Retinal pigment epithelial cell (primary cell): ENCODE data around the gene PROM1.

Experiments
- DNase-seq: peaks from one replicate; pipeline ENCODE4 v3.0.0-alpha.2; 2010; ENCODE audit warnings: low read depth
- H3K4me3 ChIP-seq: 2 replicates; pipeline ENCODE4 v1.5.1; 2011; ENCODE audit warnings: mild to moderate bottlenecking, low read length, control low read depth, moderate library complexity
- CTCF ChIP-seq: conservative IDR thresholded peaks from 2 replicates; pipeline ENCODE4 v1.5.1; 2011; ENCODE audit warnings: low read depth, low read length, control low read depth, inconsistent platforms

The PROM1 gene

GRCh38 chr4:16117164-16117563, 33.3 kb upstream of the PROM1 start:
- no peak overlapping the region for H3K4me3 ChIP-seq
- no peak for DNase-seq
- TF ChIP-seq CTCF: no peak

- no peak for DNase-seq
- no peak overlapping the region for H3K4me3 ChIP-seq
- no peak for TF ChIP-seq CTCF
Measured at GRCh38 chr4:16116493-16116990, 32.7 kb upstream of the PROM1 start.

GRCh38 chr4:16116019-16116418, 32.2 kb upstream of the PROM1 start:
- no peak overlapping the region for H3K4me3 ChIP-seq
- no peak for DNase-seq
- TF ChIP-seq CTCF: no peak

- DNase-seq: no peak
- TF ChIP-seq CTCF: no peak
- no peak overlapping the region for H3K4me3 ChIP-seq
Measured at GRCh38 chr4:16114546-16114945, 30.7 kb upstream of the PROM1 start.

GRCh38 chr4:16113741-16114140, 29.9 kb upstream of the PROM1 start:
- H3K4me3 ChIP-seq: no peak overlapping the region
- no peak for DNase-seq
- no peak for TF ChIP-seq CTCF

- TF ChIP-seq CTCF: no peak
- H3K4me3 ChIP-seq: no peak overlapping the region
- no peak for DNase-seq
Measured at GRCh38 chr4:16111533-16111932, 27.7 kb upstream of the PROM1 start.

- peak; percentile 97 for DNase-seq
- TF ChIP-seq CTCF: no peak
Measured at GRCh38 chr4:16110661-16111290, 27.0 kb upstream of the PROM1 start.

More at GRCh38 chr4:16110661-16111290, 27.0 kb upstream of the PROM1 start:
- H3K4me3 ChIP-seq: no peak overlapping the region
